ENCODE results near the gene LAMTOR5. TPM values are rescaled to one million over a fixed set of nuclear protein-coding genes. Genes with fewer than 3 reads are reported as not detected.
A peak's percentile ranks its signal among the peaks of the same experiment; 100 is the strongest.
"Not testable (repeated sequence)": the region's sequence is repeated elsewhere in the genome, so short reads cannot be mapped to it uniquely, and the experiment has no call there.

Gene LAMTOR5
- total RNA-seq, 1 donor from 2014 or later = 256 TPM

- intact Hi-C loops (cut with DNase I); ATAC-seq (ENCODE audit: poor library complexity); DNase-seq: not testable (repeated sequence)
Observed at GRCh38 chr1:110396259-110396958, 11.1 kb downstream of the LAMTOR5 start.

DNA sequence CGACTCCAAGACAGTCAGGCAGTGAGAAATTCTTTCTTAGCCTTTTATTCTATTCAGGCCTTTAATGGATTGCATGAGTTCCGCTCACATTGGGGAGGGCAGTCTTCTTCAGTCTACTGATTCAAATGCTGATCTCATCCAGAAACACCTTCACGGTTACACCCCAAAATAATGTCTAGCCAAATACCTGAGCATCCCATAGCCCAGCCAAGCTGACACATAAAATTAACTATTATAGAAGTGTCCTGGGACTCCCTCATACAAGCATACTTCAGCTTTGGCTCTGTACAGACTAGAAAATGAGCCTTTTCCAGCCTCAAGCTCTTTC lies 13.0 kb downstream of the LAMTOR5 start:
- ATAC-seq (ENCODE audit: poor library complexity) (no peak), DNase-seq (no peak)
- intact Hi-C loops (cut with DNase I) = no loop called here

- no peak for ATAC-seq (ENCODE audit: poor library complexity)
- intact Hi-C loops (cut with DNase I) = no loop called here
- no peak for DNase-seq
Observed at GRCh38 chr1:110393691-110394492, 13.6 kb downstream of the LAMTOR5 start.

GRCh38 chr1:110393286-110393685 lies 14.2 kb downstream of the LAMTOR5 start:
- DNase-seq (no peak), ATAC-seq (ENCODE audit: poor library complexity) (no peak)
- intact Hi-C loops (cut with DNase I) = no loop called here

DNA sequence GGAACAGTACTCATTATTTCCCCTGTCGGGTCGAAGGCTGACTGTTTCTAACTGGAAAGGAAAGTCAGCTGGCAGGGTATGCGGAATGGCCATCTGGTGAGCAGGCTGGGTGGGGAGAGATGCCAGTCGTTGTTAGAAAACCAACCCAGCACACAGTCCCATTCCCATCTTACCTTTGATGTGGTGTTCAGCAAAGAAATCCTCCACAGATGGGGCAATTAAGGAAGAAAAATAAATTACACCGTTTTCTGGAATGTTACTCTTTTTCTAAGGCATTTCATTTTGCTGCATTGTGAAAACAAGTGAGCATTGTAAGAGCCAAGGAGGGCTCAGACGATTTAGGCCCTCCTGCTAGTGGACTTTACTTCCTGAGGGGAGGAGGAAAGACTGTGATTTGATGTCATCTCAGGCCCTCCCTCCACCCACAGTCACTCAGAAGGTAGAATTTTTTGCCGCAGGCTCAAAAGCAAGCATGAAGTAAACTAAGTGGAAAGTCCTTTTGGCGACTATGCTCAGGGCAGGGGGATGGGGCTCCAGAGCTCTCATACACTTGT lies 16.7 kb downstream of the LAMTOR5 start, which contains the start of gene SLC16A4:
Gene SLC16A4 (minus strand): TSS at position 335 of the 554 bp plus-strand sequence. CDS start 1,703 bp downstream, outside the sequence.
- ATAC-seq (ENCODE audit: poor library complexity) (peak; percentile 78), DNase-seq (no peak)
- intact Hi-C loops (cut with DNase I) = no loop called here

GRCh38 chr1:110390096-110390495 lies 17.4 kb downstream of the LAMTOR5 start:
- intact Hi-C loops (cut with DNase I) = no loop called here
- ATAC-seq (ENCODE audit: poor library complexity) (peak; percentile 84), DNase-seq (no peak)

DNA sequence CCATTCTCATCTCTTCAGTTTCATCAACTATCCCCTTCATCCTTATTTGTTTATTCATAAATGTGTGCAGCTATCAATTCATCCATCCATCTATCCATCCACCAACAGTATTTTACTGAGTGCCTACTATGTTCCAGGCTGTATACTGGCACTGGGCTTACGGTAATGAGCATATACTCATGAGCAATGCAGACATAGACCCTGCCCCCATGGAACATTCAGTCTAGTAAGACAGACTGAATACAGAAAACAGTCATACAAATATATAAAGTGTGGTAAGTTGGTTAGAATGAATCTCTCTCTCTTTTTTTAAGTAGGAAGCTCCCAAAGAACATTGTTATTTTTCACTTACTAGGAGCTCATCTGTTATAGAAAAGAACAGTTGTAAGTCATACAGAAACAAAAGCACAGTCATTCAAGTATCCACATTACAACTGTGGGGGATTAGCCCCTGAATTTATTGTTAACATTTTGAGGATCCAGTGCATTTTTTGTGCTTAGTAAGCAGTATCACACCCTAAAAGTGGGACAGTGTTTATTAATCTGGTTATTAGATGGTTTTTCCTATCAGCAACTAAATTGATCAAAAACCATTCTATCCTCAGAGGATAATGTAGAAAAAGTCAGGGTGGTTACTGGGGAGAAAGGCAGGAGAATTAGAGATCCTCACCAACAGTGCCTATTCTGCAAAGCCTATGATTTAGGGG lies 20.3 kb downstream of the LAMTOR5 start:
- intact Hi-C loops (cut with DNase I) = no loop called here
- ATAC-seq (ENCODE audit: poor library complexity) (no peak), DNase-seq (no peak)

DNA sequence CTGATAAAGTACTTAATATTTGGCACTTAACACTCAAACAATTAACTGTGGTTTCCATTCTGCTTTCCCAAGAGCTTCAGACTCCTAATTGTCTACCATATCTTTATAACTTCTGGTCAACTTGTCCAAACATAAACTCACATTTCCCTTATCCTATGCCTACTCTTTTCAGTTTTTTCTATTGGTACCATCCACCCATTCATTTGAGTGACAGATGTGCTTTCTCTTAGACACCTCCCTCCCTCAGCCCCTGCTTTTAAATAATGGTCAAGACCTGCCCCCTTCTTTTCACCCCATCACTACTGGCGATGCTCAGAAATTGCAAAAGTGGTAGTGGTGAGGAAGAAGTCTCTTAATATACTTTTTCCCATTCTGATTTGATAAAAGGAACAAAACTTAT lies 22.1 kb downstream of the LAMTOR5 start:
- DNase-seq (no peak), ATAC-seq (ENCODE audit: poor library complexity) (no peak)

GRCh38 chr1:110384581-110385321 lies 22.7 kb downstream of the LAMTOR5 start:
- intact Hi-C loops (cut with DNase I) = no loop called here
- no peak for ATAC-seq (ENCODE audit: poor library complexity)
- no peak for DNase-seq

More for the DNA sequence above, 22.1 kb downstream of the LAMTOR5 start:
- intact Hi-C loops (cut with DNase I) = no loop called here

DNA sequence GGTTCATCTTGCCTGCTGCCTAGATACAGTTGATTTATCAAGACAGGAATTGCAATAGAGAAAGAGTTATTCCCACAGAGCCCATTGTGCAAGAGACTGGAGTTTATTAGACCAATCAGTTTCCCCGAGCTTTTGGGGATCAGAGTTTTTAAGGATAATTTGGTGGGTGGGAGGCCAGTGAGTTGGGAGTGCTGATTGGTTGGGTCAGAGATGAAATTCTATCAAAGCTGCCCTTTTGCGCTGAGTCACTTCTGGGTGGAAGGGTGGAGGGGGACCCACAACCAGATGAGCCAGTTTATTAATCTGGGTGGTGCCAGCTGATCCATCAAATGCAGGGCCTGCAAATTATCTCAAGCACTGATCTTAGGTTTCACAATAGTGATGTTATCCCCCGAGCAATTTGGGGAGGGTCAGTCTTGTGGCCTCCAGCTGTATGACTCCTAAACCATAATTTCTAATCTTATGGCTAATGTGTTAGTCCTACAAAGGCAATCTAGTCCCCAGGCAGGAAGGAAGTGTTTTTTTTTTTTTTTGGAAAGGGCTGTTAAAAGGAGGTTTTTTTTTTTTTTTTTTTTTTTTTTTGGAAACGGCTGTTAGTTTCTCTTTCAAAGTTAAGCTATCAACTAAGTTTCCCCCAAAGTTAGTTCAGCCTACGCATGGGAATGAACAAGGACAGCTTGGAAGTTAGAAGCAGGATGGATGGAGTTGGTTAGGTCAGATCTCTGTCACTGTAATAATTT lies 24.1 kb downstream of the LAMTOR5 start:
- no peak for ATAC-seq (ENCODE audit: poor library complexity)
- DNase-seq = no peak
- intact Hi-C loops (cut with DNase I) = no loop called here

DNA sequence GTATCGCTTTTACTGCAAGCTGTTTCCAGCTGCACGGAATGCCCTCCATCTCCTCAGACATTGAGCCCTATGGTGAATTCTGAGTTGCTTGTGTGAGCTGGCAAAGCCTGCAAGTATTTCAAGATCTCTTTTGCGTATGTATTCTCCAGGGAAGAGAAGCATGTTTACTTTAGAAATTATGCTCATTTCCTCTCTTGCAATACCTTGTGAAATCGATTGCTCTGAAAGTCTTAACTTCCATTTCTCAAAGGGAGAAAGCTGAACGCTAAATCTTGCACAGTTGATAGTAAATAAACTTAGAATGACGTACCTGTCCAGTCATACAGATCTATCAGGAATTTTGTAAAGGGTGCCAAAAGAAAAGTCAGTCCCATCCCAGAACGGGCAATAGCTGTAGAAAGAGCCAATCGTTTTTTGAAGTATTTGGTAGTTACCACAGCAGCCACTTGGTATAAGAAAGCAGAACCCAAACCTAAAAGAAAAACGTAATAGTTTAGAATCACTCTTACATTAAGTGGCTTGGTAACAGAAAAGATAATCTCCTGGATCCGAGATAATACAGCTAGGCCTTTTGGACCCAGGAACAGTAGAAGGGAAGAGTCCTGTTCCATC lies 26.7 kb downstream of the LAMTOR5 start:
- intact Hi-C loops (cut with DNase I) = no loop called here
- no peak for DNase-seq
- peak; percentile 57 for ATAC-seq (ENCODE audit: poor library complexity)

GRCh38 chr1:110375490-110375889 lies 32.0 kb downstream of the LAMTOR5 start:
- intact Hi-C loops (cut with DNase I) = no loop called here
- DNase-seq (no peak), ATAC-seq (ENCODE audit: poor library complexity) (no peak)

DNA sequence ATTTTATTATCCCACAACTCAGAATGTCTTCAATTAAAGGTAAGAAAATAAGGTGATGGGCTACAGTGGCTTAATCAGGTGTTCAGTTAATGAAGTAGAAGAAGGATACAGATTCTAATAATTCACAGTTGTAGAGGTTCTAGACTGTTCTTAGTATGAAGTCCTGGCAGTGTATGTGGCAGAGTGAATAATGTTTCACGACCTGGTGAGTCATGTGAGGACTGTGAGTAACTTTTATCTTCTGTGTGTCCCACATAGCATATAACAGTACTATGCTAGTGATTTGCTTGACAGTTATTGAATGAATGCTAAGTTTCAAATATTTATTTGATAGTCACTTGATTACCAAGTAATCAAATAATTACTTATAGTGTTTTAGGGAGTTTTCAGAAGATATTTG lies 36.7 kb downstream of the LAMTOR5 start:
- intact Hi-C loops (cut with DNase I) = no loop called here
- DNase-seq (no peak), ATAC-seq (ENCODE audit: poor library complexity) (no peak)

DNA sequence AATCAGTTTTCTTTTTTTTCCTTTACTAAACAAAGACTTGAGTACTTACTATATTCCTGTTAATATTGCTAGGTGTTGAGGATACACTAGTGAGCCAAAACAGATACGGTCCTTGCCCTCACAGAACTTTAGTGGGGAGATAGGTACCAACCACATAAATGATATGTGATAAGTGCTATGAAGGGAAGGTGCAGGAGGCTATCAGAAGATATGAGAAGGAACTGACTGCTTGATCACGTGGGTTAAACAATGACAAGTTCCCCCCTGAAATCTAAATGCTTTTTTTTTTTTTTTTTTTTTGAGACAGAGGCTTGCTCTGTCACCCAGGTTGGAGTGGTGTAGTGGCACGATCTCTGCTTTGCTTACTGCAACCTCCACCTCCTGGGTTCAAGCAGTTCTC lies 43.3 kb downstream of the LAMTOR5 start:
- intact Hi-C loops (cut with DNase I) = no loop called here
- no peak for ATAC-seq (ENCODE audit: poor library complexity)

GRCh38 chr1:110361856-110362255 lies 45.6 kb downstream of the LAMTOR5 start:
- DNase-seq (no peak), ATAC-seq (ENCODE audit: poor library complexity) (no peak)
- intact Hi-C loops (cut with DNase I) = no loop called here

More for the DNA sequence above, 43.3 kb downstream of the LAMTOR5 start:
- DNase-seq = no peak

DNA sequence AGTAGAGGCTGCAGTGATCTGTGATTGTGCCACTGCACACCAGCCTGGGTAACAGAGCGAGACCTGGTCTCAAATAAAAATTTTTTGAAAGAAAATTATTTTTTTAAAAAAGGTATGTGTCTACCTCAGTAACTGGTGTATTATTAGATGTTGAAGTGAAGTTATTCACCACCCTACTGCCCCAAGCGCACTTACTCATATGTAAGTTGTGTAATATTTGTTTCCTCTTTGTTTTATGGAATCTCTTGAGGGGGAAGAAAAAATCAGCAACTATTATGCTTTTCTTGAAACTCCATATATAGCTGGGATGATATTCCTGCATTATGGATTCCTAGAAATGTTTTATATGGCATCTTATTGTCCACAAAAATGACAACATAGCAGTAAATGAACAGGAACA lies 47.1 kb downstream of the LAMTOR5 start:
- DNase-seq (no peak), ATAC-seq (ENCODE audit: poor library complexity) (no peak)
- intact Hi-C loops (cut with DNase I) = no loop called here

- intact Hi-C loops (cut with DNase I) = no loop called here
- DNase-seq (no peak), ATAC-seq (ENCODE audit: poor library complexity) (no peak)
Observed at GRCh38 chr1:110356379-110356778, 51.1 kb downstream of the LAMTOR5 start.

- intact Hi-C loops (cut with DNase I) = no loop called here
Observed at GRCh38 chr1:110355321-110355720, 52.2 kb downstream of the LAMTOR5 start.

More at GRCh38 chr1:110355321-110355720, 52.2 kb downstream of the LAMTOR5 start:
- ATAC-seq (ENCODE audit: poor library complexity) = no peak
- no peak for DNase-seq

Data from Right ventricle myocardium superior (tissue), 1 donor.